GM21526 (cell line): ENCODE data around the gene FRYL.
A peak's percentile ranks its signal among the peaks of the same experiment; 100 is the strongest.
"Not testable (repeated sequence)": the region's sequence is repeated elsewhere in the genome, so short reads cannot be mapped to it uniquely, and the experiment has no call there.

Experiments
- ATAC-seq: cut with Tn5 transposase; IDR thresholded peaks from one replicate; pipeline ENCODE4 v1.9.1; 2021; ENCODE audit warnings: moderate library complexity; ENCODE audit not compliant: unreplicated experiment, low FRiP score

Gene FRYL

DNA sequence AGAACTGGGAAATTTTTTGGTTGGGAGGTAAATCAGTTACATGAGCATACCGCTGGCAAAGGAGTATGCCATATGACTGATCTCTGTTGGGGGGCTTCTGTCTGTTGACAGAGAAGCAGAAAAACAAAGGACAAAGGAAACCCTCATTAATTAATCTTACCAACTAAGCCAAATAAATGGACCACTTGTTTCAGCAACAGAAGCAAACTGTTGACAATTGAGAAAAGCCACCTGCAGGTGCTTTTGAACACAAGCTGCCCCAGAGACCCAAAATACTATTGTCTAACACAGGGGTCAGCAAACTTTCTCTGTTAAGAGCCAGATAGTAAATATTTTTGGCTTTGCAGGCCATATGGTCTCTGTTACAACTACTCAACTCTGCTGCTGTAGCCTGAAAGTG lies 7.0 kb upstream of the FRYL start:
- ATAC-seq = no peak

DNA sequence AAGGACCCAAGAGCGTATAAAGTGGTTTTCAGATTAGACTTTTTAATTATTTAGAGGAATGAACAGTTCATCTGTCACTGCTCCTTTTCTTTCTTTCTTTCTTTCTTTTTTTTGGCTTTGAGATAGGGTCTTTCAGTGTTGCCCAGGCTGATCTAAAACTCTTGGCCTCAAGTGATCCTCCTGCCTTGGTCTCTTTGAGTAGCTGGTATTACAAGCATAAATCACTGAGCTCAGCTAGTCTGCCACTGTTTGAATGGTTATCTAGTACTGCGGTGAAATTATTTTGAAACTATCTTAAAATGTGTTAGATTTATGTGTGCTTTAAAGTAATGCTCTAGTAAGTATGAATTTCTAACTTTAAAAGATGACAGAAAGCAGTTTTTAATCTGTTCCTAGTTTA lies 6.5 kb upstream of the FRYL start:
- ATAC-seq = no peak

- no peak for ATAC-seq
Observed at GRCh38 chr4:48785302-48785701, 5.2 kb upstream of the FRYL start.

- ATAC-seq = no peak
Observed at GRCh38 chr4:48781968-48782367, 1.9 kb upstream of the FRYL start.

DNA sequence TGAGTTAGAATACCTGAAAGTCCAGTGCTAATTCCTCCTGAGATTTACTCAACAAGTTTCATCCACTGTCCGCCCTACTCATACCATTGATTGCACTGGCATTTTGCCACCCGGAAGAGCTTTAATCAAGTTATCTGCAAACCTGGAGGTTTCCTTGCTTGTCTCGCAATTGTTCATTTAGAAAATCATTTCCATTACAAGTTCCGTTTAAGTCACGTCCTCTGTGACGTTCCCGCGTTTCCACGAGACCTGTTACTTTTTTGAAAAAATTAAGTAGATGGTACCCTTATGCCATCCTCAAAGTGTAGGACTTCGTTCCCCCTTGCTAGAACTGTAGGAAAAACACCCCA lies 761 bp upstream of the FRYL start:
- no peak for ATAC-seq

- peak; percentile 33 for ATAC-seq
Observed at GRCh38 chr4:48779095-48779997, 733 bp downstream of the FRYL start.

GRCh38 chr4:48778431-48779094 lies 1.5 kb downstream of the FRYL start:
- ATAC-seq = no peak

DNA sequence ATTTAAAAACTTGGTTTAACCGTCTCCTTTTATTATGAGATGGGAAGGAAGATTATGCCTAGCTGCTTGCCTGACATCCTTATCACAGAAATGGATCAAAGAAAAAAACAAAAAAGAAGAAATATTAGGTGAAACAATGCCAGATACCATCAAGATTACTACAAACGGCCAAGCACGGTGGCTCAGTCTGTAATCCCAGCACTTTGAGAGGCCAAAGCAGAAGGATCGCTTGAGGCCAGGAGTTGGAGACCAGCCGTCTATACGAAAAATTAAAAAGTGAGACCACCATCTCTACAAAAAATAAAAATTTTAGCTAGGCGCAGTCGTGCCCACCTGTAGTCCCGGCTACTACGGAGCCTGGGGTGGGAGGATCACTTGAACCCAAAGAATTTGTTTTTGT lies 2.3 kb downstream of the FRYL start:
- no peak for ATAC-seq

DNA sequence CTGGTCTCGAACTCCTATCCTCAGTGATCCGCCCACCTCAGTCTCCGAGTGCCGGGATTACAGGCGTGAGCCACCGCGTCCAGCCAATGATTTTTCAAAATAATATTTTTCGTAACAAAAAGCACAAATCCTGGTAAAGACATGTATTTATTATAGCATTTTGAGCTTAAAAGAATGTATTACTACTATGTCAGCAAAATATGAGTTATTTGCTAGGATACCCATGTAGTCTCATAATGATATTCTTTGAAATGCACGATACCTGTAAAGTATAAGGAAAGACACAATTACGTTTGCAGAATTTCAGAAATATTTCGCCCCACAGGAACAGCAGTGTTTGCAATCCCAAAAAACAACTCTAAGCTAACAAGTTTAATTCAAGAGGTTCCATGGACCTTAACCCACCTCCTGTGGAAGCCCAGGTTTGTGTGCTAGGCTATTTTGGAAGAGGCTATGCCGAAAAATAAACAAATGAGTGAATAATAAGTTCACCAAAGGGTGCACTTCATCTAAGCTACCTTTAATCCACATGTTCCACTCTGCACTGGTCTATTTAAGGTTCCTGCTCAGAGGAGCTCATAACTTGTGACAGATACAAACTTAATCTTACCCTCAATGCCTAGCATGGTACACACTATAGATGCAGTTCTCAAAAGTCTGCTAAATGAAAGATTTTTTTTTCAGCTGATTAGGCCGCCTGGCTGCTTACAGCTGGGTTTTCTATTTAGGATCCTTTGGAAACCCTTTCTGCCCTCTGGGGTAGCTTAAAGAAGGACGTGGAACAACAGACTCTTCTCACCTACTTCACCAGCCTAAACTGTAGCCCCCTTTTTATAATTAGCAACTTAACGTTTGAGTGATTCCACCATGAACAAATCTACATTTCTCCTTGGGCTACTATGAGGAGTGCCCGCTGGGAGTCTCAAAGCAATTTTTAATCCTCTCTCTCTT lies 5.0 kb downstream of the FRYL start:
- ATAC-seq = no peak

DNA sequence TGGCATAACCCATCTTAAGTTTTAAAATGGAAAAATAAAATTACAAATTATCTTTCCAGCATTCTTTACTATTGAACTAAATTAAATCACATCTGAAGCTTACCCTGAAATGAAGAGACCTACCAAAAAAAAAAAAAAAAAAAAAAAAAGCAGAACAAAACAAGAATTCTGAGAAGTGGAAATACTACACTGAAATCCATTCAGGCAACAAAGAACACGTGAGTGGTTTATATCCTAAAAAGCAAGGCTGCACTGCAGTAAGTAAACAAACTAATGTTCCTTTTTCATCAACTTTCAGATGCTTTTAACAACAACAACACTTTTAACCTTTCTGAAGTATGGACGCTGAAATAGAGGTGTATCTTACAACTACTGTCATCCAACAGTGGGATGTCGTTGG lies 7.5 kb downstream of the FRYL start:
- no peak for ATAC-seq

- ATAC-seq = no peak
Observed at GRCh38 chr4:48767055-48767929, 12.8 kb downstream of the FRYL start.

- peak; percentile 60 for ATAC-seq
Observed at GRCh38 chr4:48766131-48766792, 13.8 kb downstream of the FRYL start.

- ATAC-seq = no peak
Observed at GRCh38 chr4:48762408-48762807, 17.7 kb downstream of the FRYL start.

DNA sequence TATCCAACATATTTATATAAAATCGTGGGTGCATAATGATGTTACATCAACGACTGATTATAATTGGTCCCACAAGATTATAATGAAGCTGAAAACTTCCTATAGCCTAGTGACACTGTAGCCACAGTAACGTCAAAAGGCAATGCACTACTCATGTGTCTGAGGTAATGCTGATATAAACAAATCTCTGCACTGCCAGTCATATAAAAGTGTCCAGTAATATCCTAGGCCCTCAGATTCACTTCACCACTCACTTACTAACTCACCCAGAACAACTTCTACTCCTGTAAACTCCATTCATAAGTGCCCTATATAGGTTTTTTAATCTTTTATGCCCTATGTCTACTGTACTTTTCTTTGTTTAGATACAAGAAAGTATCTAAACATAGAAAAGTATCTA lies 18.8 kb downstream of the FRYL start:
- ATAC-seq = no peak

- ATAC-seq = not testable (repeated sequence)
Observed at GRCh38 chr4:48758703-48759102, 21.4 kb downstream of the FRYL start.

- ATAC-seq = no peak
Observed at GRCh38 chr4:48756689-48757220, 23.3 kb downstream of the FRYL start.

GRCh38 chr4:48755281-48755680 lies 24.8 kb downstream of the FRYL start:
- ATAC-seq = no peak

DNA sequence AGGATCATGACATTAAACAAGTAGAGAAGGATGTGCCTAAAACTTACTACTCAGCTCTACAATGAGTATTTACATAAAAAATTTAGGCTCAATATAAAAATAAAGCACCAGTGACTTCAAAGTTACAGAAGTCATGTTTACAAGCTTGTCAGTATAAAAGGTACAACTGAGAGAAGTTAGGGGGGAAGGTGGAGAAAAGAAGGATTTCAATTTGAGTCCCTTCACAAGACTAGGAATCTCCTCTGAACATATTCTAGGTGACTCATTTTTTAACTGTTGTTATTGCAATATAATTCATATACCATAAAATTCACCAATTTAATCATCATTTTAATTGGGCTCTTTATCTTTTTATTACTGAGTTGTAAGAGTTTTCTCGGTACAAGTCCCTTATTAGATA lies 26.9 kb downstream of the FRYL start:
- ATAC-seq = no peak

DNA sequence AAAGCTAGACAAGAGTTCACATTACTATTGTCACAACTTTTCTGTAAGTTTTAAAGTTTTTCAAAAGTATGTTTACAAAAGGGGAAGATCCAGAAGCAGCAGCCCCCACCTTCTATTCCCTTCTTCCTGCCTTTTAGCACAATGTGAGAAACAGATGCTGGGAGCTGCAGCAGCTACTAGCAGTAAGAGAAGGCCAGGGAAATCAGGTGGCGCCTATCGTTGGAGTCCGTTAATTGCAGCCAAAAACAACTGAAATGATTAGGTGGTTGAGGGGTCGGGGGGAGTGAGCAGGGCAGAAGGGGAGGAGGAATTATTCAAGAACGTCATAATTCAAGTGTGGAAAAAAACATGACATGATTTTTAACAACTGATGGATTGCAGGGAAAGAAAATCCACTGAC lies 27.4 kb downstream of the FRYL start:
- no peak for ATAC-seq
